ENCODE data around the gene BST2. TPM values are rescaled to one million over a fixed set of nuclear protein-coding genes. Genes with fewer than 3 reads are reported as not detected.

Gene BST2
- total and polyA plus RNA-seq, 4 donors = 25.6 to 239 (median 123) TPM

DNA sequence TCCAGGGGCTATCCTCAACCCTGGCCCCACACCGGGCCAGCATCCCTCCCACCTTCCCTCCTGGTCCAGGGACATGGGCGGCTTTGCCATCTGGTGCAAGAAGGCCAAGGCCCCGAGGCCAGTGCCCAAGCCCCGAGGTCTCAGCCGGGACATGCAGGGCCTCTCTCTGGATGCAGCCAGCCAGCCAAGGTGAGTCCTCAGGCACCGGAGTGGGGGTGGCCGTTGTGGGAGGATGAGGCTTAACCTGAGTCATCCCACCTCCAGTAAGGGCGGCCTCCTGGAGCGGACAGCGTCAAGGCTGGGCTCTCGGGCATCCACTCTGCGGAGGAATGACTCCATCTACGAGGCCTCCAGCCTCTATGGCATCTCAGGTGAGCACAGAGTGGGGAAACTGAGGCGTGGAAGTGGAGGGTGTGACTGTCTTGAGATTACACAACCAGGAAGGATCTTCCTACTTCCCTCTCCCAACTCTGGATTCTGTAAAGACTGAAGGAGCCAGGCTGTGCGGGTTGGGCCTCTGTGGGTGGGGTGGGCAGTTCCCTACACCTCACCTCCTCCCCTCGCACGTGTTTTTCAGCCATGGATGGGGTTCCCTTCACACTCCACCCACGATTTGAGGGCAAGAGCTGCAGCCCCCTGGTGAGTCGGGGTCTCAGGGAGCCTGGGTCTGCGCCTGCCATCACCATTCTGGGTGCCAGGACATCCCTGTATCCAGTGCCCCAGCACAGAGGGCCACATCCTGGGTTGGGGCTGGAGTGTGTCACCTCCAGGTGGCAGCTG, 18.2 kb upstream of the BST2 start:
- no peaks in the 10 kb centered on the region for H3K9me3 ChIP-seq (ENCODE audit: control insufficient read depth in 4 of 4, low read length in 3 of 4)
- peaks cover 0 to 2% (median 0%) of the 10 kb centered on the region in 4 donors for H3K36me3 ChIP-seq (ENCODE audit: control insufficient read depth in 4 of 4, insufficient read depth in 3 of 4, low read depth in 1 of 4, low read length in 3 of 4)
- H3K4me1 ChIP-seq (ENCODE audit: control insufficient read depth in 4 of 4, insufficient read depth in 4 of 4, low read length in 3 of 4) = peaks cover 0 to 13% (median 8%) of the 10 kb centered on the region in 4 donors
- H3K9ac ChIP-seq (ENCODE audit: low read depth in 1 of 2, low read length in 2 of 2) = no peak overlapping the region
- 95% methylated on average over 20 of the region's 20 CpGs for WGBS
- no peak for DNase-seq (ENCODE audit: low spot score)
- TF ChIP-seq, protein P1, sequence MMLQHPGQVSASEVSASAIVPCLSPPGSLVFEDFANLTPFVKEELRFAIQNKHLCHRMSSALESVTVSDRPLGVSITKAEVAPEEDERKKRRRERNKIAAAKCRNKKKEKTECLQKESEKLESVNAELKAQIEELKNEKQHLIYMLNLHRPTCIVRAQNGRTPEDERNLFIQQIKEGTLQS (IDR thresholded peaks at IDR 0.05) = no peak
- TF ChIP-seq FOXA1 (IDR thresholded peaks at IDR 0.05) (no peak), HNF4G (IDR thresholded peaks at IDR 0.05) (no peak), RXRA (IDR thresholded peaks at IDR 0.05) (no peak), SP1 (IDR thresholded peaks at IDR 0.05) (no peak), TAF1 (conservative IDR thresholded peaks at IDR 0.05) (no peak), YY1 (IDR thresholded peaks at IDR 0.05) (no peak)
- no peaks in the 10 kb centered on the region for H3K27me3 ChIP-seq (ENCODE audit: control insufficient read depth in 4 of 4, insufficient read depth in 4 of 4, low read length in 3 of 4)
- no peak overlapping the region for H3K27ac ChIP-seq (ENCODE audit: low read depth in 1 of 2, low read length in 2 of 2)
- no peak overlapping the region for H3K4me3 ChIP-seq (ENCODE audit: low read depth in 1 of 3, low read length in 3 of 3)

GRCh38 chr19:17421942-17422341, 16.5 kb upstream of the BST2 start:
- H3K4me1 ChIP-seq (ENCODE audit: control insufficient read depth in 4 of 4, insufficient read depth in 4 of 4, low read length in 3 of 4) = peaks cover 0 to 13% (median 8%) of the 10 kb centered on the region in 4 donors
- TF ChIP-seq MAX (IDR thresholded peaks at IDR 0.05) (no peak), FOXA2 (IDR thresholded peaks at IDR 0.05) (no peak), SP1 (IDR thresholded peaks at IDR 0.05) (no peak), GABPA (IDR thresholded peaks at IDR 0.05 in 1 of 2, conservative IDR thresholded peaks at IDR 0.05 in 1 of 2) (no peak), HNF4G (IDR thresholded peaks at IDR 0.05) (no peak), JUND (IDR thresholded peaks at IDR 0.05) (no peak), NR2F2 (IDR thresholded peaks at IDR 0.05) (no peak), EGR1 (IDR thresholded peaks at IDR 0.05; ENCODE audit: low read depth in 2 of 2) (no peak), HNF4A (conservative IDR thresholded peaks at IDR 0.05) (no peak), TAF1 (conservative IDR thresholded peaks at IDR 0.05) (no peak), FOXA1 (IDR thresholded peaks at IDR 0.05) (no peak)
- TF ChIP-seq, protein P2, sequence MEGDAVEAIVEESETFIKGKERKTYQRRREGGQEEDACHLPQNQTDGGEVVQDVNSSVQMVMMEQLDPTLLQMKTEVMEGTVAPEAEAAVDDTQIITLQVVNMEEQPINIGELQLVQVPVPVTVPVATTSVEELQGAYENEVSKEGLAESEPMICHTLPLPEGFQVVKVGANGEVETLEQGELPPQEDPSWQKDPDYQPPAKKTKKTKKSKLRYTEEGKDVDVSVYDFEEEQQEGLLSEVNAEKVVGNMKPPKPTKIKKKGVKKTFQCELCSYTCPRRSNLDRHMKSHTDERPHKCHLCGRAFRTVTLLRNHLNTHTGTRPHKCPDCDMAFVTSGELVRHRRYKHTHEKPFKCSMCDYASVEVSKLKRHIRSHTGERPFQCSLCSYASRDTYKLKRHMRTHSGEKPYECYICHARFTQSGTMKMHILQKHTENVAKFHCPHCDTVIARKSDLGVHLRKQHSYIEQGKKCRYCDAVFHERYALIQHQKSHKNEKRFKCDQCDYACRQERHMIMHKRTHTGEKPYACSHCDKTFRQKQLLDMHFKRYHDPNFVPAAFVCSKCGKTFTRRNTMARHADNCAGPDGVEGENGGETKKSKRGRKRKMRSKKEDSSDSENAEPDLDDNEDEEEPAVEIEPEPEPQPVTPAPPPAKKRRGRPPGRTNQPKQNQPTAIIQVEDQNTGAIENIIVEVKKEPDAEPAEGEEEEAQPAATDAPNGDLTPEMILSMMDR (IDR thresholded peaks at IDR 0.05; ENCODE audit: low read depth, low read length, missing input control) = no peak
- TF ChIP-seq, protein P3, sequence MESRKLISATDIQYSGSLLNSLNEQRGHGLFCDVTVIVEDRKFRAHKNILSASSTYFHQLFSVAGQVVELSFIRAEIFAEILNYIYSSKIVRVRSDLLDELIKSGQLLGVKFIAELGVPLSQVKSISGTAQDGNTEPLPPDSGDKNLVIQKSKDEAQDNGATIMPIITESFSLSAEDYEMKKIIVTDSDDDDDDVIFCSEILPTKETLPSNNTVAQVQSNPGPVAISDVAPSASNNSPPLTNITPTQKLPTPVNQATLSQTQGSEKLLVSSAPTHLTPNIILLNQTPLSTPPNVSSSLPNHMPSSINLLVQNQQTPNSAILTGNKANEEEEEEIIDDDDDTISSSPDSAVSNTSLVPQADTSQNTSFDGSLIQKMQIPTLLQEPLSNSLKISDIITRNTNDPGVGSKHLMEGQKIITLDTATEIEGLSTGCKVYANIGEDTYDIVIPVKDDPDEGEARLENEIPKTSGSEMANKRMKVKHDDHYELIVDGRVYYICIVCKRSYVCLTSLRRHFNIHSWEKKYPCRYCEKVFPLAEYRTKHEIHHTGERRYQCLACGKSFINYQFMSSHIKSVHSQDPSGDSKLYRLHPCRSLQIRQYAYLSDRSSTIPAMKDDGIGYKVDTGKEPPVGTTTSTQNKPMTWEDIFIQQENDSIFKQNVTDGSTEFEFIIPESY (IDR thresholded peaks at IDR 0.05) = no peak
- TF ChIP-seq, protein P4, sequence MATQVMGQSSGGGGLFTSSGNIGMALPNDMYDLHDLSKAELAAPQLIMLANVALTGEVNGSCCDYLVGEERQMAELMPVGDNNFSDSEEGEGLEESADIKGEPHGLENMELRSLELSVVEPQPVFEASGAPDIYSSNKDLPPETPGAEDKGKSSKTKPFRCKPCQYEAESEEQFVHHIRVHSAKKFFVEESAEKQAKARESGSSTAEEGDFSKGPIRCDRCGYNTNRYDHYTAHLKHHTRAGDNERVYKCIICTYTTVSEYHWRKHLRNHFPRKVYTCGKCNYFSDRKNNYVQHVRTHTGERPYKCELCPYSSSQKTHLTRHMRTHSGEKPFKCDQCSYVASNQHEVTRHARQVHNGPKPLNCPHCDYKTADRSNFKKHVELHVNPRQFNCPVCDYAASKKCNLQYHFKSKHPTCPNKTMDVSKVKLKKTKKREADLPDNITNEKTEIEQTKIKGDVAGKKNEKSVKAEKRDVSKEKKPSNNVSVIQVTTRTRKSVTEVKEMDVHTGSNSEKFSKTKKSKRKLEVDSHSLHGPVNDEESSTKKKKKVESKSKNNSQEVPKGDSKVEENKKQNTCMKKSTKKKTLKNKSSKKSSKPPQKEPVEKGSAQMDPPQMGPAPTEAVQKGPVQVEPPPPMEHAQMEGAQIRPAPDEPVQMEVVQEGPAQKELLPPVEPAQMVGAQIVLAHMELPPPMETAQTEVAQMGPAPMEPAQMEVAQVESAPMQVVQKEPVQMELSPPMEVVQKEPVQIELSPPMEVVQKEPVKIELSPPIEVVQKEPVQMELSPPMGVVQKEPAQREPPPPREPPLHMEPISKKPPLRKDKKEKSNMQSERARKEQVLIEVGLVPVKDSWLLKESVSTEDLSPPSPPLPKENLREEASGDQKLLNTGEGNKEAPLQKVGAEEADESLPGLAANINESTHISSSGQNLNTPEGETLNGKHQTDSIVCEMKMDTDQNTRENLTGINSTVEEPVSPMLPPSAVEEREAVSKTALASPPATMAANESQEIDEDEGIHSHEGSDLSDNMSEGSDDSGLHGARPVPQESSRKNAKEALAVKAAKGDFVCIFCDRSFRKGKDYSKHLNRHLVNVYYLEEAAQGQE (IDR thresholded peaks at IDR 0.05) = no peak
- 98% methylated on average over 4 of the region's 4 CpGs for WGBS
- DNase-seq (ENCODE audit: low spot score) = no peak
- H3K27ac ChIP-seq (ENCODE audit: low read depth in 1 of 2, low read length in 2 of 2) = no peak overlapping the region
- peaks cover 0 to 2% (median 0%) of the 10 kb centered on the region in 4 donors for H3K36me3 ChIP-seq (ENCODE audit: control insufficient read depth in 4 of 4, insufficient read depth in 3 of 4, low read depth in 1 of 4, low read length in 3 of 4)
- H3K4me3 ChIP-seq (ENCODE audit: low read depth in 1 of 3, low read length in 3 of 3) = no peak overlapping the region
- no peak overlapping the region for H3K9ac ChIP-seq (ENCODE audit: low read depth in 1 of 2, low read length in 2 of 2)
- no peaks in the 10 kb centered on the region for H3K9me3 ChIP-seq (ENCODE audit: control insufficient read depth in 4 of 4, low read length in 3 of 4)
- no peaks in the 10 kb centered on the region for H3K27me3 ChIP-seq (ENCODE audit: control insufficient read depth in 4 of 4, insufficient read depth in 4 of 4, low read length in 3 of 4)

All from liver (tissue), 9 donors.